ENCODE measurements around the gene NMNAT3.
"Not testable (repeated sequence)": the region's sequence is repeated elsewhere in the genome, so short reads cannot be mapped to it uniquely, and the experiment has no call there.

The NMNAT3 gene

DNA sequence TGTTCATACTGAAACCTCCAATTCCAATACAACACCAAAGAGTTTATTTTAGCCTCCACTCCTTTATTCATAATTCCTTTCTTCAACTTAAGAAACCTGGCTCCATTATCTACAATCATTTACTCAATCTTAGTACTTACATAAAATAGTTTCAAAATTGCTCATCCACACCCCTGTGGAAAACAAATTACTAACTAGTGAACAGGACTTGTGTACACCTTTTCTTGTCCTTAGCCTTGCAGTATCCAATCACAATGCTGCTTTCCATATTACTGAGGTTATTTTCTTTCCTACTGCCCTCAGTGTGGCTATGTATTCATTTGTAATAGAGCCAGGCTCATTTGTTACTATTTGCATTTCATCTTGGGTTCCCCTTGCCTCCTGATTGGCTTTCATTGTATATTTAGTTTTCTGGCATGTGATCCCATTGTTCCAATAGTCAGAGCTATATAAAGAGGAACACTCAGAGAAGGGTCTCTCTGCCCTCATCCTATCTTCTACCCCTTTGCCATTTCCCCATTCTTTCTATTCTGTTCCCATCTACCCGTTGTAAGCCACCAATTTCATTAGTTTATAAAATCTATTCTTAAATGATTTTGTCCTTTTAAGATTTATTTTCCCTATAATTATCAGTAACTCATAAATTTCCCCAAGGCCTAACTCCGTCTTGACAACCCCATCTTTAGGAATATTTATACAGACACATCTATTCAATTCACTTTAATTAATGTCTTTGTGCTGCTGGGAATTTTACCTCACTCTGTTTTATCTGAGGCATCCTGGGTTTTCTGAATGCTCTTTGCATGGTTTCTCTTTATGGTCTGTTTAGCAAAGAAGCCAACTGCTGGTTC, 70.3 kb downstream of the NMNAT3 start:
- Histone ChIP-seq H3K4me3 (ENCODE audit: low read depth in 1 of 2, low read length in 2 of 2) (no peak overlapping the region), H3K9me3 (ENCODE audit: low read length) (no peaks in the 10 kb centered on the region), H3K4me1 (ENCODE audit: insufficient read depth, low read length) (no peaks in the 10 kb centered on the region), H3K27me3 (ENCODE audit: control insufficient read depth in 1 of 2, insufficient read depth in 2 of 2, low read length in 2 of 2) (no peaks in the 10 kb centered on the region), H3K36me3 (ENCODE audit: insufficient read depth, low read length) (no peaks in the 10 kb centered on the region), H3K27ac (ENCODE audit: low read depth, low read length) (no peak overlapping the region), H3K9ac (ENCODE audit: low read length) (no peak overlapping the region)

DNA sequence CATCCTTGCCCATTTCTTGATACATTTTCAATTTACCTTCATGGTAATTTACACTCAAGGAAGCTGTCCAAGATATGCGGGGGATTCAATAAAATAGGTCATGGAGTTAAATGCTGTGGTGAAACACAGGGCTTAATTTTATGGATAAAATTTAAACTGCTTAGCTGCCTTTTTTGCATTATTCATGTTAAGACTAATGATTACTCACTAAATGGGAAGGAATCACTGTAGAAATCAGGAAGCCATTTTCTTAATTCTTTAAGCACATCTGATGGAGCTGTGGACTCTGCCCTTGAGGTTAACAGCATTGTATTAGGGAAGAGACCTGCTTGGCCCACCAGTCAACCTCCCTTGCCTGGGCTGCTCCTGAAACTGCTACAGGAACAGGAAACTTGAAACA, 75.8 kb downstream of the NMNAT3 start:
- Histone ChIP-seq H3K9me3 (ENCODE audit: low read length) (no peaks in the 10 kb centered on the region), H3K27me3 (ENCODE audit: control insufficient read depth in 1 of 2, insufficient read depth in 2 of 2, low read length in 2 of 2) (no peaks in the 10 kb centered on the region), H3K4me1 (ENCODE audit: insufficient read depth, low read length) (no peaks in the 10 kb centered on the region), H3K36me3 (ENCODE audit: insufficient read depth, low read length) (no peaks in the 10 kb centered on the region), H3K9ac (ENCODE audit: low read length) (no peak overlapping the region), H3K4me3 (ENCODE audit: low read depth in 1 of 2, low read length in 2 of 2) (no peak overlapping the region), H3K27ac (ENCODE audit: low read depth, low read length) (no peak overlapping the region)

DNA sequence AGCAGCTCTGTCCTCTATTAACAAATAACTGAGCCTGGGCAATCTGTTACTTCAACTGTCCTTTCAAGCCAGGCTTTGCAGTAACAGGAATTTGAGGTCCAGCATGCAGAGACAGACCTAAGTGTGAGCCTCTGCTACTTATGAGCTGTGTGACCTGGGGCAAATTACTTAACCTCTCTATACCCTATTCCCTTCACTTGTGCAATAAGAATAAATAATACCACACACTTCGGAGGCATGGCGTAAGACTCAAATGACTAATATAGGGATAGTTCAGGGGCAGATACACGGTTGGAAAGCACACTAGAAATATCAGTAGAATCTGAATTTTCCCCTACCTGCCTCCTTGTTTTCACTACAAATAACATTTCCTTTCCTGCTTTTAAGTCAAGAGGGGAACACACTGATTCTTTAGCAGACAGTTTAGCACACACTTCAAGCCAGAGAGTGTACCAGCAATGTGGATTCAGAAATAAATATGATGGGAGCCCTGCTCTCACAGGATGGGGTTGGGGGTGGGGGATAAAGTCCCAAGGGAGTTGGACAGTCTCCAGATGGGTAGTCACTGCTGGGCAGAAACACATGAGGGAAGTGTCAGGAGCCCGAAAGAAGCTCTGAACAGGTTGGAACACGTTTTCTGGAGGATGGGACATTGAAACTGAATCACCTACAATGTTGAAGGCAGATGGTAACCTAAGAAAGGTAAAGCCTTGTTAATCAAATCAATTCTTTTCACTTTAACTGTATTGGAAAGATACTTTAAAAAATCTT, 76.4 kb downstream of the NMNAT3 start:
- H3K27ac ChIP-seq (ENCODE audit: low read depth, low read length), result no peak overlapping the region
- H3K9me3 ChIP-seq (ENCODE audit: low read length), result no peaks in the 10 kb centered on the region
- no peaks in the 10 kb centered on the region for H3K4me1 ChIP-seq (ENCODE audit: insufficient read depth, low read length)
- no peak overlapping the region for H3K4me3 ChIP-seq (ENCODE audit: low read depth in 1 of 2, low read length in 2 of 2)
- no peaks in the 10 kb centered on the region for H3K36me3 ChIP-seq (ENCODE audit: insufficient read depth, low read length)
- H3K27me3 ChIP-seq (ENCODE audit: control insufficient read depth in 1 of 2, insufficient read depth in 2 of 2, low read length in 2 of 2), result no peaks in the 10 kb centered on the region
- H3K9ac ChIP-seq (ENCODE audit: low read length), result no peak overlapping the region

DNA sequence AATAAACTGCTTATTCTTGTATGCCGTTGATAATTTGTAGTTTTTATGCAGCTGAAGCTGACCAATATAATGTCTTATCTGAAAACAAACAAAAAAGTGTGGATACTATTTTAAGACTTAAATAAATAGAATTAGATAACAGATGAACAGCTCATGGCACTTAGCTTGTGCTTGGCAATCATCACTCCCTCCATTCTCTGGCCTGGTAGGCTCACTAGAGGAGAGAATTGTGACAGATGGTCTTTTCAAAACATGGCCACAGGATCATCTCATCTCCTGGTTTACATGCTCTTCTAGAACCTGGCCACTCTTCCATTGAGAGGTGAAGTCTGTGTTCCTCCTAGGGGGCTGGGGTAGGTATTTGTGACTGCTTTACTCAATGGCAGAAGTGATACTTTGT, 79.8 kb downstream of the NMNAT3 start:
- Histone ChIP-seq H3K4me1 (ENCODE audit: insufficient read depth, low read length) (no peaks in the 10 kb centered on the region), H3K9ac (ENCODE audit: low read length) (no peak overlapping the region), H3K9me3 (ENCODE audit: low read length) (no peaks in the 10 kb centered on the region), H3K27me3 (ENCODE audit: control insufficient read depth in 1 of 2, insufficient read depth in 2 of 2, low read length in 2 of 2) (no peaks in the 10 kb centered on the region), H3K27ac (ENCODE audit: low read depth, low read length) (no peak overlapping the region), H3K36me3 (ENCODE audit: insufficient read depth, low read length) (no peaks in the 10 kb centered on the region), H3K4me3 (ENCODE audit: low read depth in 1 of 2, low read length in 2 of 2) (no peak overlapping the region)

DNA sequence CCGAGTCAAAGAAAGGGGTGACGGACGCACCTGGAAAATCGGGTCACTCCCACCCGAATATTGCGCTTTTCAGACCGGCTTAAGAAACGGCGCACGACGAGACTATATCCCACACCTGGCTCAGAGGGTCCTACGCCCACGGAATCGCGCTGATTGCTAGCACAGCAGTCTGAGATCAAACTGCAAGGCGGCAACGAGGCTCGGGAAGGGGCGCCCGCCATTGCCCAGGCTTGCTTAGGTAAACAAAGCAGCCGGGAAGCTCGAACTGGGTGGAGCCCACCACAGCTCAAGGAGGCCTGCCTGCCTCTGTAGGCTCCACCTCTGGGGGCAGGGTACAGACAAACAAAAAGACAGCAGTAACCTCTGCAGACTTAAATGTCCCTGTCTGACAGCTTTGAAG, 86.6 kb downstream of the NMNAT3 start:
- not testable (repeated sequence) for H3K36me3 ChIP-seq (ENCODE audit: insufficient read depth, low read length); H3K4me1 ChIP-seq (ENCODE audit: insufficient read depth, low read length); H3K27ac ChIP-seq (ENCODE audit: low read depth, low read length); H3K9me3 ChIP-seq (ENCODE audit: low read length); H3K4me3 ChIP-seq (ENCODE audit: low read depth in 1 of 2, low read length in 2 of 2); H3K9ac ChIP-seq (ENCODE audit: low read length); H3K27me3 ChIP-seq (ENCODE audit: control insufficient read depth in 1 of 2, insufficient read depth in 2 of 2, low read length in 2 of 2)

DNA sequence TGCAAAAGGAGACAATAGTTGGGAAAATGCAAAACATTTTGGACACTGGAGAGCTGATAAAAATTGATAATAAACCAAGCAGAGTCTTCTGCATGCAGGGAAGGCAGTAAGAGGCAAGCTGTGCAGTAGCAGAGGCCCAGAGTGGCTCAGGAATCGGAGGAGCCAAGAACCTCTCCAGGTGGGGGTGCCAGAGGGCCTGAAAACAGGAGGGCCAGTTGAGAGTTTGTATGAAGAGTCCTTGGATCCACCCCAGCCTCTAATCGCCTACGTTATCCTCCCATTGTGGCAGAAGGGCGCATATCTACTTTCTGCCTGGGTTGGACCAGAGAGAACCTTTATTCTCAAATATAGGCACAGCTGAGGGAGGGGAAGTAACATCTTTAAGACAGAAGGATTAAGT, 89.3 kb downstream of the NMNAT3 start:
- Histone ChIP-seq H3K9ac (ENCODE audit: low read length) (no peak overlapping the region), H3K36me3 (ENCODE audit: insufficient read depth, low read length) (no peaks in the 10 kb centered on the region)

DNA sequence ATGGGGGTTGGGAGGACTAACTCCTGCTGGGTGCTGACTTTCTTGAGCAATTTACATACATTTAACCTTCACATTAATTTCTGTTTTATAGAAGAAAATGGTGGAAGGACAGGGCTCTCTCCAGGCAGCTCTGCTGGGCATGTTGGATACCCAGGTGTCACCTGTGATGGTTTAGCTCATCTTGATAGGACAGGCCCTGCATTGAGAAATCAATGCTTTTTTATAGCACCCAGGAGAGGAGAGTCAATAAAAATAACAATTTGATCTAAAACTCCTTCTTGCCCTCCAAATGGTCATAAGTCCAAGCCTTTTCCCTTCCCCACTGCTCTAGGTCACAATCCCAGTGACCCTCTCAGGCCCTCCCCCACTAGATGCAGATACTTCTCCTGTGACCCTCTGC, 90.0 kb downstream of the NMNAT3 start:
- H3K9me3 ChIP-seq (ENCODE audit: low read length), result no peaks in the 10 kb centered on the region

More for the DNA sequence above, 89.3 kb downstream of the NMNAT3 start:
- H3K4me1 ChIP-seq (ENCODE audit: insufficient read depth, low read length), result no peaks in the 10 kb centered on the region
- no peaks in the 10 kb centered on the region for H3K27me3 ChIP-seq (ENCODE audit: control insufficient read depth in 1 of 2, insufficient read depth in 2 of 2, low read length in 2 of 2)
- no peak overlapping the region for H3K27ac ChIP-seq (ENCODE audit: low read depth, low read length)
- no peak overlapping the region for H3K4me3 ChIP-seq (ENCODE audit: low read depth in 1 of 2, low read length in 2 of 2)
- H3K9me3 ChIP-seq (ENCODE audit: low read length), result no peaks in the 10 kb centered on the region

DNA sequence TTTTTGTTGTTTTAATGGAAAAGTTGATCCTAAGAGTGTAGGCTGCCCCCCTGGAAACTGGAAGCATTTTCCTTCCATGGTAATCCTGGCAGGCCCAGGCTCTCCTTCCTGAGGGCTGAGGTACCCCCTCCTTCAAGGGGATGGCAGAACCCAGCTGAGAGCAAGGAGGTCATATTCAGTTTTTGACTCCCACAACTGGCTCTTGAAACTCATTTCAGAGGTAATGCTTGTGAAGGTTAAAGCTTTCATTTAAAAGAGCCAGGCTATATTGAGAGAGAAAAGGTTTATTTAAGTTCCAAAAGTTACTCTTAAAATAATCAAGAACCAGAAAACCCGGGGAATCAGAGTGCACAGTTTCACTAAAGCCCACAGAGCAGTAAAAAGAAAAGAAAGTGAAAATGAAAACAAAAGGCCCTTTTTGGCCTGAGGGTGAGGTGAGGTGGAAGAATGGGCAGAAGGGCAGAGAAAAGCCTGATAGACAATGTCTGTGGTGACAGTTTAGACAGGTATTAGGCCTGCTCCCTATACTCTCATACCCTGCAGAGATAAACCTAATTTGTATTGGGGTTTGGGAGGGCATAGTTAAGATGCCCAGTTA, 91.3 kb downstream of the NMNAT3 start:
- H3K4me1 ChIP-seq (ENCODE audit: insufficient read depth, low read length), result no peaks in the 10 kb centered on the region
- H3K36me3 ChIP-seq (ENCODE audit: insufficient read depth, low read length), result no peaks in the 10 kb centered on the region
- H3K9me3 ChIP-seq (ENCODE audit: low read length), result no peaks in the 10 kb centered on the region
- H3K27ac ChIP-seq (ENCODE audit: low read depth, low read length), result no peak overlapping the region
- H3K27me3 ChIP-seq (ENCODE audit: control insufficient read depth in 1 of 2, insufficient read depth in 2 of 2, low read length in 2 of 2), result no peaks in the 10 kb centered on the region
- H3K4me3 ChIP-seq (ENCODE audit: low read depth in 1 of 2, low read length in 2 of 2), result no peak overlapping the region
- no peak overlapping the region for H3K9ac ChIP-seq (ENCODE audit: low read length)

More for the DNA sequence above, 90.0 kb downstream of the NMNAT3 start:
- H3K27me3 ChIP-seq (ENCODE audit: control insufficient read depth in 1 of 2, insufficient read depth in 2 of 2, low read length in 2 of 2), result no peaks in the 10 kb centered on the region
- H3K9ac ChIP-seq (ENCODE audit: low read length), result no peak overlapping the region
- H3K4me3 ChIP-seq (ENCODE audit: low read depth in 1 of 2, low read length in 2 of 2), result no peak overlapping the region
- no peaks in the 10 kb centered on the region for H3K36me3 ChIP-seq (ENCODE audit: insufficient read depth, low read length)
- H3K4me1 ChIP-seq (ENCODE audit: insufficient read depth, low read length), result no peaks in the 10 kb centered on the region
- no peak overlapping the region for H3K27ac ChIP-seq (ENCODE audit: low read depth, low read length)

DNA sequence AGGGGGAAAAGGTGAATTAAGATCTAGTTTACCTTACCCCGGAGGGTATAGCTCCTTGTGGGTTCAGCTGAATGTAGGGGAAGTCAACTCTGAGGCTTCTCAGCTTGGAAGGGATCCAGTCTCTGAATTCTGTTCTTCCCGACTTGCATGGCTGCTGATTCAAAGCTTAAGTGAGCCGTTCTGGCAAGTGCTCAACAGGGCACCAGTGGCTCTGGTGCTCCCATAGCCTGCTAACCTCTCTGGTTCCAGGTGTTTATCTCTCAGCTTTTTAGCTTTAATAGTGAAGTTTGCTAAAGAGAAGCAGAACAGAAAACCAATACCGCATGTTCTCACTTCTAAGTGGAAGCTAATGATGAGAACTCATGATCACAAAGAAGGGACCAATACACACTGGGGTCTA, 92.0 kb downstream of the NMNAT3 start:
- H3K9ac ChIP-seq (ENCODE audit: low read length), result no peak overlapping the region
- no peak overlapping the region for H3K27ac ChIP-seq (ENCODE audit: low read depth, low read length)
- no peaks in the 10 kb centered on the region for H3K9me3 ChIP-seq (ENCODE audit: low read length)
- no peak overlapping the region for H3K4me3 ChIP-seq (ENCODE audit: low read depth in 1 of 2, low read length in 2 of 2)
- no peaks in the 10 kb centered on the region for H3K36me3 ChIP-seq (ENCODE audit: insufficient read depth, low read length)
- H3K4me1 ChIP-seq (ENCODE audit: insufficient read depth, low read length), result no peaks in the 10 kb centered on the region
- H3K27me3 ChIP-seq (ENCODE audit: control insufficient read depth in 1 of 2, insufficient read depth in 2 of 2, low read length in 2 of 2), result no peaks in the 10 kb centered on the region

DNA sequence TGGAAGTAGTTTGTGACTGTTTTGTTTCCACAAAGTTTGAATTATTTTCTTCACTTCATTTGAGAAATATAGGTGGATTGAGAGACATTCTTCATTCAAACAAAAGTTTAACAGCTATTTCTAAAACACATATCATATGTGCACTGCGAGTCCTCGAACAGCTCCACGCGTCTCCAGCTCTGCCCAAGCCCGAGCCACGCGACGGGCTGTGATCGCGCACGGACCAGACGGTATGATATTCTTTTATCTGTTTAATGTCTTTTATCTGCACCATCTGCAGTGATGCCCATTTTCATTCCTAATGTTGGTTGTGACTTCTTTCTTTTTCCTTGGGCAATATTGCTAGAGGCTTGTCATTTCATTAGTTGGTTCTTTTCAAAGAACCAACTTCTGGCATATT, 94.1 kb downstream of the NMNAT3 start:
- H3K4me3 ChIP-seq (ENCODE audit: low read depth in 1 of 2, low read length in 2 of 2); H3K4me1 ChIP-seq (ENCODE audit: insufficient read depth, low read length); H3K9me3 ChIP-seq (ENCODE audit: low read length); H3K27ac ChIP-seq (ENCODE audit: low read depth, low read length); H3K27me3 ChIP-seq (ENCODE audit: control insufficient read depth in 1 of 2, insufficient read depth in 2 of 2, low read length in 2 of 2); H3K36me3 ChIP-seq (ENCODE audit: insufficient read depth, low read length); H3K9ac ChIP-seq (ENCODE audit: low read length): not testable (repeated sequence)

DNA sequence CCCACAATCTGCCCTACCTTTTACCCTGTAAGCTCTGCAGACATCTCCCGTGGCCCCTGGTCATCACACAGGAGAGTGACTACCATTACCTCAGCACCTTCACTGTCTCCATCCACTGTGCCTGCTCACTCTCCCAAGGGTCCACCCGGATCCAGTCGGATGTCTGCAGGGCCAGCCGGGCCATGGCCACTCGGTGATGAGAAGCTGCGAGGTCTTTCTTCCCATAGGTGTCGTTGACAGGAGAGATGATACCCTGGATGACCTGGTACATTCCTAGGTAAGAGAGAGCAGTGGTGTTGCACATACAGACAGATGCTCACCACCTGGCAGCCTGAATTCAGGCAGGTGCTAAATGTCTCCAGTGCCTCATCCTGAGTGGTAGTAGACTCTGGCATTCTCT, 99.0 kb downstream of the NMNAT3 start:
- H3K9me3 ChIP-seq (ENCODE audit: low read length), result no peaks in the 10 kb centered on the region
- no peaks in the 10 kb centered on the region for H3K27me3 ChIP-seq (ENCODE audit: control insufficient read depth in 1 of 2, insufficient read depth in 2 of 2, low read length in 2 of 2)
- H3K4me1 ChIP-seq (ENCODE audit: insufficient read depth, low read length), result peaks cover 10% of the 10 kb centered on the region
- no peak overlapping the region for H3K4me3 ChIP-seq (ENCODE audit: low read depth in 1 of 2, low read length in 2 of 2)
- no peak overlapping the region for H3K27ac ChIP-seq (ENCODE audit: low read depth, low read length)
- H3K9ac ChIP-seq (ENCODE audit: low read length), result no peak overlapping the region
- H3K36me3 ChIP-seq (ENCODE audit: insufficient read depth, low read length), result no peaks in the 10 kb centered on the region

All from muscle layer of colon (tissue), 2 donors.